Fibroblast of peridontal ligament (primary cell): Measurements from ENCODE around the gene AKAP12.

Source experiments
- DNase-seq: peaks from one replicate; pipeline ENCODE4 v3.0.0-alpha.2; 2010; ENCODE audit errors: extremely low read depth

The AKAP12 gene

GRCh38 chr6:151240036-151240685 is 394 bp downstream of the AKAP12 start:
- peak; percentile 75 for DNase-seq

GRCh38 chr6:151240791-151241642 is 1.2 kb downstream of the AKAP12 start:
- peak; percentile 83 for DNase-seq

GRCh38 chr6:151241853-151242252 is 2.1 kb downstream of the AKAP12 start:
- peak; percentile 22 for DNase-seq

GRCh38 chr6:151242420-151242861 is 2.7 kb downstream of the AKAP12 start:
- DNase-seq: peak; percentile 58

- no peak for DNase-seq
Measured at GRCh38 chr6:151243481-151243880, 3.7 kb downstream of the AKAP12 start.

GRCh38 chr6:151247490-151247889 is 7.7 kb downstream of the AKAP12 start:
- DNase-seq: peak; percentile 71

GRCh38 chr6:151248295-151248694 is 8.5 kb downstream of the AKAP12 start:
- no peak for DNase-seq

GRCh38 chr6:151252634-151253033 is 12.9 kb downstream of the AKAP12 start:
- DNase-seq: no peak

GRCh38 chr6:151254451-151255081 is 14.8 kb downstream of the AKAP12 start:
- DNase-seq: peak; percentile 45

- DNase-seq: no peak
Measured at GRCh38 chr6:151255811-151256210, 16.0 kb downstream of the AKAP12 start.

- peak; percentile 76 for DNase-seq
Measured at GRCh38 chr6:151257985-151258445, 18.2 kb downstream of the AKAP12 start.

- no peak for DNase-seq
Measured at GRCh38 chr6:151260205-151260604, 20.4 kb downstream of the AKAP12 start.

GRCh38 chr6:151263035-151263434 is 23.3 kb downstream of the AKAP12 start:
- DNase-seq: no peak

- DNase-seq: no peak
Measured at GRCh38 chr6:151263967-151264366, 24.2 kb downstream of the AKAP12 start.

- no peak for DNase-seq
Measured at GRCh38 chr6:151265282-151265681, 25.5 kb downstream of the AKAP12 start.

- DNase-seq: peak; percentile 92
Measured at GRCh38 chr6:151269321-151269995, 29.7 kb downstream of the AKAP12 start.

GRCh38 chr6:151275121-151275520 is 35.4 kb downstream of the AKAP12 start:
- no peak for DNase-seq

- no peak for DNase-seq
Measured at GRCh38 chr6:151275566-151275965, 35.8 kb downstream of the AKAP12 start.

GRCh38 chr6:151276112-151276740 is 36.5 kb downstream of the AKAP12 start:
- peak; percentile 92 for DNase-seq

- no peak for DNase-seq
Measured at GRCh38 chr6:151279891-151280290, 40.1 kb downstream of the AKAP12 start.

GRCh38 chr6:151280859-151281258 is 41.1 kb downstream of the AKAP12 start:
- DNase-seq: no peak
